NOMO-1 treated with dmso at 0.1 percent for 144 hours (cell line): ENCODE data around the gene MPP3.
A peak's percentile ranks its signal among the peaks of the same experiment; 100 is the strongest.

Experiments
- DNase-seq: peaks from one replicate; lab custom pipeline; 2025; ENCODE audit not compliant: unreplicated experiment; lab: John Stamatoyannopoulos, UW

The MPP3 gene

GRCh38 chr17:43753493-43754129 lies 79.3 kb downstream of the MPP3 start:
- DNase-seq, result peak; percentile 8
